Stimulated activated CD4-positive, alpha-beta T cell treated with anti-CD3 and anti-CD28 coated beads, TNF-alpha, amount 100 ng/mL, for 48 hours (primary cell): ENCODE measurements around the gene DLEC1.
"Not testable (repeated sequence)": the region's sequence is repeated elsewhere in the genome, so short reads cannot be mapped to it uniquely, and the experiment has no call there.

Source experiments
- DNase-seq, 3 donors: peaks; one replicate each; pipeline ENCODE4 v3.0.0-alpha.2; 2020; ENCODE audit warnings: low read depth in 3 of 3

DLEC1 gene

GRCh38 chr3:38084334-38085310, 45.6 kb downstream of the DLEC1 start:
- DNase-seq = no peak

- no peak for DNase-seq
Observed at GRCh38 chr3:38085311-38085942, 46.4 kb downstream of the DLEC1 start.

GRCh38 chr3:38085943-38086324, 46.9 kb downstream of the DLEC1 start:
- DNase-seq = no peak

GRCh38 chr3:38086496-38086895, 47.5 kb downstream of the DLEC1 start:
- DNase-seq = no peak

GRCh38 chr3:38087278-38087677, 48.3 kb downstream of the DLEC1 start:
- not testable (repeated sequence) for DNase-seq

GRCh38 chr3:38088126-38089078, 49.4 kb downstream of the DLEC1 start:
- no peak for DNase-seq

GRCh38 chr3:38089163-38089562, 50.2 kb downstream of the DLEC1 start:
- no peak for DNase-seq

- no peak for DNase-seq
Observed at GRCh38 chr3:38090453-38090852, 51.4 kb downstream of the DLEC1 start.

GRCh38 chr3:38094999-38095398, 56.0 kb downstream of the DLEC1 start:
- DNase-seq = no peak

- DNase-seq = no peak
Observed at GRCh38 chr3:38095669-38096483, 56.9 kb downstream of the DLEC1 start.

- no peak for DNase-seq
Observed at GRCh38 chr3:38097446-38098375, 58.7 kb downstream of the DLEC1 start.

- no peak for DNase-seq
Observed at GRCh38 chr3:38098376-38098723, 59.3 kb downstream of the DLEC1 start.

- DNase-seq = no peak
Observed at GRCh38 chr3:38099518-38099917, 60.5 kb downstream of the DLEC1 start.

GRCh38 chr3:38100498-38100897, 61.5 kb downstream of the DLEC1 start:
- DNase-seq = no peak

- no peak for DNase-seq
Observed at GRCh38 chr3:38101811-38102443, 62.9 kb downstream of the DLEC1 start.

- DNase-seq = no peak
Observed at GRCh38 chr3:38102444-38102814, 63.4 kb downstream of the DLEC1 start.

- no peak for DNase-seq
Observed at GRCh38 chr3:38105525-38105924, 66.5 kb downstream of the DLEC1 start.

GRCh38 chr3:38107911-38108648, 69.1 kb downstream of the DLEC1 start:
- no peak for DNase-seq
